ENCODE data around the gene RGS13. TPM values are rescaled to one million over a fixed set of nuclear protein-coding genes. Genes with fewer than 3 reads are reported as not detected.

Gene RGS13
- polyA plus RNA-seq, 4 donors: not detected

Other genes starting within 250 kb of the RGS13 start
- 1 to 10 TPM; 2.7 to 6.6 (median 4.4) TPM for gene RGS1, start 60.4 kb upstream of the RGS13 start, polyA plus RNA-seq (ENCODE audit: insufficient read length in 4 of 4)
- gene RGS2, start 172.9 kb downstream of the RGS13 start, polyA plus RNA-seq (ENCODE audit: insufficient read length in 4 of 4): 10 to 100 TPM; 25.6 to 46.3 (median 36.9) TPM